Measurements from ENCODE around the gene RAP1A. TPM values are rescaled to one million over a fixed set of nuclear protein-coding genes. Genes with fewer than 3 reads are reported as not detected.

Gene RAP1A
- total RNA-seq, 1 experiment from 2014 or later, result 55.2 TPM

DNA sequence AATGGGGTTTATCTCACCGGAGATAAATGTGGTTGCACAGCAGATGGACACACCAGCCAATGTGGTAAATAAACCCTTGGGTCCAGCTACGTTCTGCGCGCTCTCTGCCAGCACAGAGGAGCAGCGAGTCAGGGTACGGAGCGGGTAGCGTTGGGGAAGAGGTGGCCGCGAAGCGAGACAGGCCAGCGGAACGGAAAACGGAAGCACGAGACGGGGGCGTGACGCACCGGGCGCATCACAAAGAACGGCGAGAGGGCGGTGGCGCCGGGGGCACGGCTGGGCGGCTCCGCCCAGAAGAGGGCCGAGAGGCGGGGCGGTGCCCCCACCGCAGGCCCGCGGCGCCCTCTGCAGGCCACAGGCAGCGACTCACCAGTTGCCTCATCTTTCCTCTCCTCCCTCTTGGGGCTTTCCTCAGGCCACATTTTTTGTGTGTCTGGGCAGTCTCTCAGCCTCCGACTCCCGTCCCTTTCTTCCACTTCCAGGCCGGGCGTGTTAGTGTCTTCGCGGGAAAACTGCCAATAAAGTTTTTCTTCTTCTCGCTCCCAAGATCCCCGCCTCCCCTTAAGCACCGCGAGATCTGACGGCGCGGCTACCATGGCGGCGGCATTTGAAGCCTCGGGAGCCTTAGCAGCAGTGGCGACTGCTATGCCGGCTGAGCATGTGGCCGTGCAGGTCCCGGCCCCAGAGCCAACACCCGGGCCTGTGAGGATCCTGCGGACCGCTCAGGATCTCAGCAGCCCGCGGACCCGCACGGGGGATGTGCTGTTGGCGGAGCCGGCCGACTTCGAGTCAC, 135.9 kb downstream of the RAP1A start, which contains the start of gene DDX20:
TSS of gene DDX20 (plus strand) at position 571 of the 793 bp plus-strand sequence. CDS start at position 595, 24 bp downstream.
- Histone ChIP-seq H3K27ac (peak within 1 kb of the TSS; percentile 64), H3K36me3 (ENCODE audit: low read depth) (peaks cover 23% of the 10 kb centered on the region), H4K20me1 (ENCODE audit: insufficient read depth) (peaks cover 14% of the 10 kb centered on the region), H3K4me2 (peak within 1 kb of the TSS; percentile 89), H3K27me3 (ENCODE audit: insufficient read depth, low read depth) (no peaks in the 10 kb centered on the region), H3F3A (ENCODE audit: insufficient read depth, low read depth) (peaks cover 16% of the 10 kb centered on the region; the same call in 1 of the 2 replicates), H2AFZ (peak within 1 kb of the TSS; percentile 100), H3K9me3 (ENCODE audit: insufficient read depth, low read depth) (no peaks in the 10 kb centered on the region), H3K79me2 (ENCODE audit: low read depth) (peaks cover 40% of the 10 kb centered on the region), H3K4me3 (peak within 1 kb of the TSS; percentile 92), H3K4me1 (replicated peaks; ENCODE audit: insufficient read depth) (peaks cover 20% of the 10 kb centered on the region), H3K9me2 (ENCODE audit: insufficient read depth) (no peaks in the 10 kb centered on the region)
- POLR2A ChIA-PET (ENCODE audit: unreplicated experiment), result interaction anchor here (0.7 kb wide), 1 partner anchor 389 kb away, joined by 3 read pairs; no protein-coding TSS in a partner anchor
- TF ChIP-seq, protein P1, sequence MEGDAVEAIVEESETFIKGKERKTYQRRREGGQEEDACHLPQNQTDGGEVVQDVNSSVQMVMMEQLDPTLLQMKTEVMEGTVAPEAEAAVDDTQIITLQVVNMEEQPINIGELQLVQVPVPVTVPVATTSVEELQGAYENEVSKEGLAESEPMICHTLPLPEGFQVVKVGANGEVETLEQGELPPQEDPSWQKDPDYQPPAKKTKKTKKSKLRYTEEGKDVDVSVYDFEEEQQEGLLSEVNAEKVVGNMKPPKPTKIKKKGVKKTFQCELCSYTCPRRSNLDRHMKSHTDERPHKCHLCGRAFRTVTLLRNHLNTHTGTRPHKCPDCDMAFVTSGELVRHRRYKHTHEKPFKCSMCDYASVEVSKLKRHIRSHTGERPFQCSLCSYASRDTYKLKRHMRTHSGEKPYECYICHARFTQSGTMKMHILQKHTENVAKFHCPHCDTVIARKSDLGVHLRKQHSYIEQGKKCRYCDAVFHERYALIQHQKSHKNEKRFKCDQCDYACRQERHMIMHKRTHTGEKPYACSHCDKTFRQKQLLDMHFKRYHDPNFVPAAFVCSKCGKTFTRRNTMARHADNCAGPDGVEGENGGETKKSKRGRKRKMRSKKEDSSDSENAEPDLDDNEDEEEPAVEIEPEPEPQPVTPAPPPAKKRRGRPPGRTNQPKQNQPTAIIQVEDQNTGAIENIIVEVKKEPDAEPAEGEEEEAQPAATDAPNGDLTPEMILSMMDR (conservative IDR thresholded peaks at IDR 0.05), result peak; percentile 90
- TF ChIP-seq EZH2 (IDR thresholded peaks at IDR 0.05; ENCODE audit: low read depth), result no peak
- BruUV-seq (replicated peaks), result no TSS peak
- peak; percentile 89 to 96 for DNase-seq
- CTCF ChIA-PET, result interaction anchor here (0.5 to 0.9 kb wide), 2 partner anchors 41 to 270 kb away, joined by 3 to 7 read pairs; no protein-coding TSS in a partner anchor
- intact Hi-C loops (cut with micrococcal nuclease; ENCODE audit: unreplicated experiment), result loop anchor here (1.0 to 5.0 kb wide), 6 partner anchors 16 to 306 kb away; partner anchors contain the start of genes ATP5PB, INKA2 and WDR77

DNA sequence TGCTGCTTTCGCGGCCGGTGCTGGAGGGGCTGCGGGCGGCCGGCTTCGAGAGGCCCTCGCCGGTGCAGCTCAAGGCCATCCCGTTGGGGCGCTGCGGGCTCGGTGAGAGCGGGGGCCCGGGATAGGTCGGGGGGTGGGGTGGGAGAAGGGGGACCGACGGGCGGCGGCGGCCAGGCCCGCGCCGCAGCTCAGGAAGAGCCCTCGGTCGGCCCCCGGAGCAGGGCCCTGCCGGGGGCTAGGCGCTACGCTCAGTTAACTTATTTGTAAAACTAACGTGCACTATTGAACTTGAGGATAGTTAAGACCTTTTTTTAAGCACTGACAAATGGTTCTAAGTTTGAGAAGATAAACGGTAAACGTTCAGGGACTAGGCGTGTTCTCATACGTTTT, 136.5 kb downstream of the RAP1A start:
- peak overlapping the region; percentile 89 for H3K4me2 ChIP-seq
- H3K9me3 ChIP-seq (ENCODE audit: insufficient read depth, low read depth), result no peaks in the 10 kb centered on the region
- H3K36me3 ChIP-seq (ENCODE audit: low read depth), result peaks cover 29% of the 10 kb centered on the region
- ChIA-PET CTCF (interaction anchor here (0.5 to 0.9 kb wide), 2 partner anchors 41 to 270 kb away, joined by 3 to 7 read pairs; no protein-coding TSS in a partner anchor), POLR2A (ENCODE audit: unreplicated experiment) (no interaction called here)
- no TSS peak for BruUV-seq (replicated peaks)
- no peaks in the 10 kb centered on the region for H3K27me3 ChIP-seq (ENCODE audit: insufficient read depth, low read depth)
- DNase-seq, result no peak
- peaks cover 20% of the 10 kb centered on the region for H3K4me1 ChIP-seq (replicated peaks; ENCODE audit: insufficient read depth)
- peak overlapping the region; percentile 100 for H2AFZ ChIP-seq
- H3K27ac ChIP-seq, result peak overlapping the region; percentile 64
- H3K79me2 ChIP-seq (ENCODE audit: low read depth), result peaks cover 40% of the 10 kb centered on the region
- peaks cover 16% of the 10 kb centered on the region; the same call in 1 of the 2 replicates for H3F3A ChIP-seq (ENCODE audit: insufficient read depth, low read depth)
- H3K9me2 ChIP-seq (ENCODE audit: insufficient read depth), result no peaks in the 10 kb centered on the region
- intact Hi-C loops (cut with micrococcal nuclease; ENCODE audit: unreplicated experiment), result loop anchor here (5.0 kb wide), 2 partner anchors 99 to 274 kb away; no protein-coding TSS in a partner anchor
- peak overlapping the region; percentile 92 for H3K4me3 ChIP-seq
- no peak for TF ChIP-seq EZH2 (IDR thresholded peaks at IDR 0.05; ENCODE audit: low read depth)
- TF ChIP-seq, protein P1 (conservative IDR thresholded peaks at IDR 0.05), result no peak
- peaks cover 15% of the 10 kb centered on the region for H4K20me1 ChIP-seq (ENCODE audit: insufficient read depth)

DNA sequence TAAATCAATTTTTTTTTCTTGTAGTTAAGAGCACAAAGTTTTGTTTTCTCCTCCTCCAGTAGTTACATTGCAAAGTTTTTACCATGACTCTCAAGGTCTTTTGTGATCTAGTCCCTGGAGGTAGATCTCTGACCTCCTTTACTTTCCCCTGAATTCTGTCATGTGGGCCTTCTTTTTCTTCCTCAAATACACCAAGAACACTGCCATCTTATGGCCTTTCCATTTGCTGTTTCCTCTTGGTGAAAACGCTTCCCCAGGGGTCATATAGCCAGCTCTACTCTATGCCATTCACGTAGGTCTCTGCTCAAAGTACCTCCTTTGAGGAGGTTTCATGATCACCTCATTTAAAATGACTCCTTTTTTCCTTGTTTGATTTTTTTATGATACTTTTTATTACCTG, 138.8 kb downstream of the RAP1A start:
- no peak overlapping the region for H3K27ac ChIP-seq
- H3K4me1 ChIP-seq (replicated peaks; ENCODE audit: insufficient read depth), result peaks cover 20% of the 10 kb centered on the region
- POLR2A ChIA-PET (ENCODE audit: unreplicated experiment), result no interaction called here
- no peak overlapping the region for H3K4me3 ChIP-seq
- no peak for TF ChIP-seq EZH2 (IDR thresholded peaks at IDR 0.05; ENCODE audit: low read depth)
- TF ChIP-seq, protein P1 (conservative IDR thresholded peaks at IDR 0.05), result no peak; the same call in 1 of the 2 replicates
- peaks cover 40% of the 10 kb centered on the region for H3K79me2 ChIP-seq (ENCODE audit: low read depth)
- DNase-seq, result no peak
- H4K20me1 ChIP-seq (ENCODE audit: insufficient read depth), result peaks cover 15% of the 10 kb centered on the region
- no peak overlapping the region for H2AFZ ChIP-seq
- H3K27me3 ChIP-seq (ENCODE audit: insufficient read depth, low read depth), result no peaks in the 10 kb centered on the region
- H3K4me2 ChIP-seq, result no peak overlapping the region
- BruUV-seq (replicated peaks), result no TSS peak
- CTCF ChIA-PET, result no interaction called here
- no peaks in the 10 kb centered on the region for H3K9me2 ChIP-seq (ENCODE audit: insufficient read depth)
- peaks cover 51% of the 10 kb centered on the region for H3K36me3 ChIP-seq (ENCODE audit: low read depth)
- H3F3A ChIP-seq (ENCODE audit: insufficient read depth, low read depth), result peaks cover 16% of the 10 kb centered on the region; the same call in 1 of the 2 replicates
- H3K9me3 ChIP-seq (ENCODE audit: insufficient read depth, low read depth), result no peaks in the 10 kb centered on the region
- intact Hi-C loops (cut with micrococcal nuclease; ENCODE audit: unreplicated experiment), result loop anchor here (5.0 kb wide), 2 partner anchors 101 to 276 kb away; no protein-coding TSS in a partner anchor

Data from PC-9 (cell line).